ENCODE results near the gene S100A14. TPM values are rescaled to one million over a fixed set of nuclear protein-coding genes. Genes with fewer than 3 reads are reported as not detected.

S100A14 gene
- total RNA-seq, 2 donors from 2014 or later: 4.2 to 4.9 TPM

- Histone ChIP-seq H3K4me1 (ENCODE audit: control insufficient read depth in 1 of 2, low read depth in 2 of 2) (peaks cover 6 to 25% of the 10 kb centered on the region in 2 donors), H3K9me3 (no peaks in the 10 kb centered on the region), H3K36me3 (no peaks in the 10 kb centered on the region), H3K27me3 (replicated peaks; ENCODE audit: insufficient read depth) (no peaks in the 10 kb centered on the region), H3K27ac (no peak overlapping the region), H3K4me3 (no peak overlapping the region)
- ATAC-seq (ENCODE audit: insufficient number of reproducible peaks, low FRiP score, low read depth) (no peak), DNase-seq (ENCODE audit: low spot score) (no peak)
- TF ChIP-seq CTCF (IDR thresholded peaks at IDR 0.05): no peak
Observed at GRCh38 chr1:153623101-153623500, 7.0 kb upstream of the S100A14 start.

- no peak overlapping the region for H3K4me3 ChIP-seq
- H3K36me3 ChIP-seq: no peaks in the 10 kb centered on the region
- no peak for ATAC-seq (ENCODE audit: insufficient number of reproducible peaks, low FRiP score, low read depth)
- H3K27ac ChIP-seq: no peak overlapping the region
- no peaks in the 10 kb centered on the region for H3K27me3 ChIP-seq (replicated peaks; ENCODE audit: insufficient read depth)
- no peak for DNase-seq (ENCODE audit: low spot score)
- H3K4me1 ChIP-seq (ENCODE audit: control insufficient read depth in 1 of 2, low read depth in 2 of 2): no peaks in the 10 kb centered on the region
- no peak for TF ChIP-seq CTCF (IDR thresholded peaks at IDR 0.05)
- no peaks in the 10 kb centered on the region for H3K9me3 ChIP-seq
Observed at GRCh38 chr1:153619171-153619570, 3.0 kb upstream of the S100A14 start.

GRCh38 chr1:153617663-153618062 is 1.5 kb upstream of the S100A14 start:
- Histone ChIP-seq H3K4me3 (no peak overlapping the region), H3K9me3 (no peaks in the 10 kb centered on the region), H3K27ac (no peak overlapping the region), H3K4me1 (ENCODE audit: control insufficient read depth in 1 of 2, low read depth in 2 of 2) (peaks cover 0 to 5% of the 10 kb centered on the region in 2 donors), H3K27me3 (replicated peaks; ENCODE audit: insufficient read depth) (no peaks in the 10 kb centered on the region), H3K36me3 (no peaks in the 10 kb centered on the region)
- no peak for ATAC-seq (ENCODE audit: insufficient number of reproducible peaks, low FRiP score, low read depth)
- TF ChIP-seq CTCF (IDR thresholded peaks at IDR 0.05): no peak
- DNase-seq (ENCODE audit: low spot score): no peak

GRCh38 chr1:153616917-153617311 is 789 bp upstream of the S100A14 start:
- TF ChIP-seq CTCF (IDR thresholded peaks at IDR 0.05): no peak
- DNase-seq (ENCODE audit: low spot score) (no peak), ATAC-seq (ENCODE audit: insufficient number of reproducible peaks, low FRiP score, low read depth) (no peak)
- no peaks in the 10 kb centered on the region for H3K27me3 ChIP-seq (replicated peaks; ENCODE audit: insufficient read depth)
- no peaks in the 10 kb centered on the region for H3K36me3 ChIP-seq
- no peaks in the 10 kb centered on the region for H3K9me3 ChIP-seq
- H3K4me1 ChIP-seq (ENCODE audit: control insufficient read depth in 1 of 2, low read depth in 2 of 2): peaks cover 0 to 5% of the 10 kb centered on the region in 2 donors
- H3K27ac ChIP-seq: no peak overlapping the region
- H3K4me3 ChIP-seq: no peak overlapping the region

GRCh38 chr1:153615406-153615805 is 719 bp downstream of the S100A14 start:
- Histone ChIP-seq H3K27me3 (replicated peaks; ENCODE audit: insufficient read depth) (no peaks in the 10 kb centered on the region), H3K9me3 (no peaks in the 10 kb centered on the region), H3K36me3 (no peaks in the 10 kb centered on the region), H3K27ac (no peak overlapping the region), H3K4me3 (no peak overlapping the region), H3K4me1 (ENCODE audit: control insufficient read depth in 1 of 2, low read depth in 2 of 2) (peaks cover 4 to 18% of the 10 kb centered on the region in 2 donors)
- no peak for ATAC-seq (ENCODE audit: insufficient number of reproducible peaks, low FRiP score, low read depth)
- DNase-seq (ENCODE audit: low spot score): no peak
- no peak for TF ChIP-seq CTCF (IDR thresholded peaks at IDR 0.05)

Measured in thoracic aorta (tissue), 2 donors.